Ovary (tissue), 9 donors: Measurements from ENCODE around the gene SLC35A4. TPM values are rescaled to one million over a fixed set of nuclear protein-coding genes. Genes with fewer than 3 reads are reported as not detected.

ENCODE experiments used
- DNase-seq, 5 donors: peaks; one replicate each; pipeline ENCODE4 v3.0.0-alpha.2; 2019 to 2020
- H3K27ac ChIP-seq, 2 donors: fragments of 200-600 bp; one replicate each; pipeline versions ENCODE4 v1.5.1 to v1.8.0; 2019 to 2022
- H3K27me3 ChIP-seq: fragments of 200-600 bp; one replicate; pipeline ENCODE4 v1.8.0; 2022
- H3K36me3 ChIP-seq: fragments of 200-600 bp; sonication (generic); one replicate; pipeline ENCODE4 v1.5.1; 2019
- H3K4me1 ChIP-seq: one replicate; pipeline ENCODE4 v1.8.1; 2013; ENCODE audit warnings: mild to moderate bottlenecking, moderate library complexity; ENCODE audit not compliant: insufficient read depth
- H3K4me3 ChIP-seq: fragments of 200-600 bp; sonication (generic); one replicate; pipeline ENCODE4 v1.5.1; 2017
- H3K9me3 ChIP-seq, 2 donors: fragments of 200-600 bp in 1 of 2; sonication (generic) in 1 of 2; one replicate each; pipeline versions ENCODE4 v1.5.1 to v1.8.1; 2013 to 2019; ENCODE audit warnings: mild to moderate bottlenecking in 1 of 2, moderate library complexity in 1 of 2
- EP300 ChIP-seq: sonication (generic); formaldehyde crosslinking; IDR thresholded peaks from one replicate; pipeline ENCODE4 v1.6.1; 2017; ENCODE audit warnings: antibody characterized with exemption
- POLR2A ChIP-seq: fragments of 450-650 bp; IDR thresholded peaks from one replicate; pipeline ENCODE4 v1.6.1; 2017; ENCODE audit warnings: antibody characterized with exemption, mild to moderate bottlenecking, moderate library complexity
- WGBS, 3 donors: extraction: QIAGEN DNeasy Blood & Tissue Kit in 1 of 3; methylation state at CpG; one replicate each; pipeline versions ENCODE4 v1.1.5 to v1.1.7; 2013 to 2017; 5-methylcytosine and 5-hydroxymethylcytosine counted together
- intact Hi-C, 4 donors: fragments of 100-400 bp; cut with DNase I; formaldehyde crosslinking; loops; one replicate each; pipeline versions ENCODE4 v1.11.0 to v1.15.1; 2022 to 2023
- polyA plus RNA-seq, 2 donors: library from polyadenylated mRNA; stranded (reverse); fragments of 200-250 nt in 1 of 2; fragments of 350-450 nt in 1 of 2; fragmentation: Illumina TruSeq in 1 of 2; extraction: RNeasy Lipid Tissue Mini Kit (QIAGEN cat#74804) in 1 of 2; gene quantifications; one replicate each; pipeline ENCODE4 v1.2.3, GENCODE V29; 2013 to 2014
- total RNA-seq, 7 donors: library from RNA; depleted of rRNA in 2 of 7; stranded (reverse); fragments of >200 nt in 2 of 7; fragmentation: NEBNext Ultra II Directional in 3 of 7; extraction: Animal tissue kit (Norgen Biotek cat#: 25700) in 3 of 7; gene quantifications; one replicate each; pipeline versions ENCODE4 v1.1.0 to v1.2.4, GENCODE V29; 2016 to 2023
- TF ChIP-seq, protein P1 (sequence below), 3 donors: fragments of 450-650 bp in 2 of 3; fragments of 200-600 bp in 1 of 3; IDR thresholded peaks; one replicate each; pipeline versions ENCODE4 v1.5.1 to v1.8.0; 2016 to 2022; ENCODE audit warnings: antibody characterized with exemption in 3 of 3, mild to moderate bottlenecking in 1 of 3
- donor health status: DM: no; HTN: no; CAD: no; lungs with moderate emphysema.
- donor health status: DM: no; HTN: no; CAD: no.
- donor health status: Bipolar disorder and iron deficiency.
- donor health status: DM: yes; HTN: yes; CAD: no.
- donor health status: DM: no; HTN: no; CAD: no.
- donor health status: DM: yes; HTN: yes; CAD: no.

The SLC35A4 gene
- total and polyA plus RNA-seq, 9 donors: 22.3 to 80.2 (median 47.1) TPM

- Histone ChIP-seq H3K9me3 (no peaks in the 10 kb centered on the region), H3K36me3 (no peaks in the 10 kb centered on the region), H3K4me1 (peaks cover 9% of the 10 kb centered on the region), H3K27ac (no peak overlapping the region), H3K27me3 (no peaks in the 10 kb centered on the region), H3K4me3 (peak overlapping the region; percentile 79)
- 73 to 79% (median 74%) methylated on average over 4 of the region's 4 CpGs for WGBS, 3 donors
- DNase-seq: no peak
- TF ChIP-seq EP300: no peak
- intact Hi-C loops: loop anchor here in 1 of 4 donors (10.0 kb wide), 1 partner anchor 69 kb away; the partner anchor contains the start of genes CD14 and TMCO6
These were observed 1.1 kb downstream of the SLC35A4 start for GRCh38 chr5:140565780-140566095.

GRCh38 chr5:140566665-140567064 is 2.0 kb downstream of the SLC35A4 start:
- intact Hi-C loops: loop anchor here in 1 of 4 donors (10.0 kb wide), 1 partner anchor 68 kb away; the partner anchor contains the start of genes CD14 and TMCO6
- Histone ChIP-seq H3K4me3 (no peak overlapping the region), H3K27ac (no peak overlapping the region), H3K27me3 (no peaks in the 10 kb centered on the region), H3K4me1 (peaks cover 15% of the 10 kb centered on the region), H3K36me3 (no peaks in the 10 kb centered on the region), H3K9me3 (no peaks in the 10 kb centered on the region)
- 87 to 94% (median 90%) methylated on average over 5 of the region's 5 CpGs for WGBS, 3 donors
- TF ChIP-seq POLR2A (no peak), EP300 (no peak)
- TF ChIP-seq, protein P1, sequence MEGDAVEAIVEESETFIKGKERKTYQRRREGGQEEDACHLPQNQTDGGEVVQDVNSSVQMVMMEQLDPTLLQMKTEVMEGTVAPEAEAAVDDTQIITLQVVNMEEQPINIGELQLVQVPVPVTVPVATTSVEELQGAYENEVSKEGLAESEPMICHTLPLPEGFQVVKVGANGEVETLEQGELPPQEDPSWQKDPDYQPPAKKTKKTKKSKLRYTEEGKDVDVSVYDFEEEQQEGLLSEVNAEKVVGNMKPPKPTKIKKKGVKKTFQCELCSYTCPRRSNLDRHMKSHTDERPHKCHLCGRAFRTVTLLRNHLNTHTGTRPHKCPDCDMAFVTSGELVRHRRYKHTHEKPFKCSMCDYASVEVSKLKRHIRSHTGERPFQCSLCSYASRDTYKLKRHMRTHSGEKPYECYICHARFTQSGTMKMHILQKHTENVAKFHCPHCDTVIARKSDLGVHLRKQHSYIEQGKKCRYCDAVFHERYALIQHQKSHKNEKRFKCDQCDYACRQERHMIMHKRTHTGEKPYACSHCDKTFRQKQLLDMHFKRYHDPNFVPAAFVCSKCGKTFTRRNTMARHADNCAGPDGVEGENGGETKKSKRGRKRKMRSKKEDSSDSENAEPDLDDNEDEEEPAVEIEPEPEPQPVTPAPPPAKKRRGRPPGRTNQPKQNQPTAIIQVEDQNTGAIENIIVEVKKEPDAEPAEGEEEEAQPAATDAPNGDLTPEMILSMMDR (IDR thresholded peaks at IDR 0.05): no peak
- no peak for DNase-seq

DNA sequence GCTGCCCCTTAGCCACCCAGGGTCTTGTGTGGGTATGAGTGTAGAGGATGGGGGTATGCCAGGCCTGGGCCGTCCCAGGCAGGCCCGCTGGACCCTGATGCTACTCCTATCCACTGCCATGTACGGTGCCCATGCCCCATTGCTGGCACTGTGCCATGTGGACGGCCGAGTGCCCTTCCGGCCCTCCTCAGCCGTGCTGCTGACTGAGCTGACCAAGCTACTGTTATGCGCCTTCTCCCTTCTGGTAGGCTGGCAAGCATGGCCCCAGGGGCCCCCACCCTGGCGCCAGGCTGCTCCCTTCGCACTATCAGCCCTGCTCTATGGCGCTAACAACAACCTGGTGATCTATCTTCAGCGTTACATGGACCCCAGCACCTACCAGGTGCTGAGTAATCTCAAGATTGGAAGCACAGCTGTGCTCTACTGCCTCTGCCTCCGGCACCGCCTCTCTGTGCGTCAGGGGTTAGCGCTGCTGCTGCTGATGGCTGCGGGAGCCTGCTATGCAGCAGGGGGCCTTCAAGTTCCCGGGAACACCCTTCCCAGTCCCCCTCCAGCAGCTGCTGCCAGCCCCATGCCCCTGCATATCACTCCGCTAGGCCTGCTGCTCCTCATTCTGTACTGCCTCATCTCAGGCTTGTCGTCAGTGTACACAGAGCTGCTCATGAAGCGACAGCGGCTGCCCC is 2.6 kb downstream of the SLC35A4 start:
- no peak for TF ChIP-seq EP300
- no peak for TF ChIP-seq POLR2A
- TF ChIP-seq, protein P1 (IDR thresholded peaks at IDR 0.05): no peak
- Histone ChIP-seq H3K9me3 (no peaks in the 10 kb centered on the region), H3K4me1 (peaks cover 15% of the 10 kb centered on the region), H3K27me3 (no peaks in the 10 kb centered on the region), H3K4me3 (no peak overlapping the region), H3K27ac (no peak overlapping the region), H3K36me3 (no peaks in the 10 kb centered on the region)
- DNase-seq: peak in 1 of 5 donors; percentile 60
- intact Hi-C loops: loop anchor here in 1 of 4 donors (10.0 kb wide), 1 partner anchor 68 kb away; the partner anchor contains the start of genes CD14 and TMCO6
- 82 to 87% (median 83%) methylated on average over 22 of the region's 22 CpGs for WGBS, 3 donors

- Histone ChIP-seq H3K4me3 (no peak overlapping the region), H3K4me1 (peaks cover 15% of the 10 kb centered on the region), H3K27me3 (no peaks in the 10 kb centered on the region), H3K36me3 (no peaks in the 10 kb centered on the region), H3K27ac (no peak overlapping the region), H3K9me3 (no peaks in the 10 kb centered on the region)
- 94 to 97% (median 95%) methylated on average over 13 of the region's 13 CpGs for WGBS, 3 donors
- intact Hi-C loops: loop anchor here in 1 of 4 donors (10.0 kb wide), 1 partner anchor 67 kb away; the partner anchor contains the start of genes CD14 and TMCO6
- TF ChIP-seq EP300 (no peak), POLR2A (no peak)
- TF ChIP-seq, protein P1 (IDR thresholded peaks at IDR 0.05): no peak
- DNase-seq: no peak
These were observed 3.2 kb downstream of the SLC35A4 start for GRCh38 chr5:140567871-140568270.

- H3K9me3 ChIP-seq: no peaks in the 10 kb centered on the region
- no peak for DNase-seq
- WGBS, 3 donors: 93 to 100% (median 94%) methylated on average over 2 of the region's 2 CpGs
- peaks cover 13% of the 10 kb centered on the region for H3K4me1 ChIP-seq
- no peaks in the 10 kb centered on the region for H3K27me3 ChIP-seq
- TF ChIP-seq POLR2A (no peak), EP300 (no peak)
- TF ChIP-seq, protein P1 (IDR thresholded peaks at IDR 0.05): no peak
- intact Hi-C loops: loop anchor here in 1 of 4 donors (10.0 kb wide), 1 partner anchor 66 kb away; the partner anchor contains the start of genes CD14 and TMCO6
- no peak overlapping the region for H3K4me3 ChIP-seq
- no peak overlapping the region for H3K27ac ChIP-seq
- H3K36me3 ChIP-seq: no peaks in the 10 kb centered on the region
These were observed 3.9 kb downstream of the SLC35A4 start for GRCh38 chr5:140568443-140569063.
